Measurements from ENCODE around the gene TRABD2B.

TRABD2B gene

DNA sequence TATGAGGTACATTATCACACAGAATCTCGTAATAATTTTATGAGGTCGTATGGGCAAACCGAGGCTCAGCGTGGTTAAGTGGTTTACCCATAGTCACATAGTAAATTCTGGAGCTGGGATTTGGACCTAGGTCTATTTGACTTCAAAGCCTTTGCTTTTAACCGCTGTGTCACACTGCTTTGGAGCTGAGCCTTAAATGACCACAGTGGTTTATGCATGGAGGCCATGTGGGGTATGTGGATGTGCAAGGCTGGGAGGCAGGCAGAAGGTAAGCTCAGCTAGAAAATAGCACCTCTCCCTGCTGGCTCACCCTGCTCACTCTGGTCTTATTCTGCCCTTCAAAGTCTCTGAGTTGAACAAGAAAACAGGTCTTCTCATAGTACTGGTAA is 269.5 kb downstream of the TRABD2B start:
- TF ChIP-seq CTCF (conservative IDR thresholded peaks at IDR 0.05): no peak
- H3K27ac ChIP-seq: no peak overlapping the region

DNA sequence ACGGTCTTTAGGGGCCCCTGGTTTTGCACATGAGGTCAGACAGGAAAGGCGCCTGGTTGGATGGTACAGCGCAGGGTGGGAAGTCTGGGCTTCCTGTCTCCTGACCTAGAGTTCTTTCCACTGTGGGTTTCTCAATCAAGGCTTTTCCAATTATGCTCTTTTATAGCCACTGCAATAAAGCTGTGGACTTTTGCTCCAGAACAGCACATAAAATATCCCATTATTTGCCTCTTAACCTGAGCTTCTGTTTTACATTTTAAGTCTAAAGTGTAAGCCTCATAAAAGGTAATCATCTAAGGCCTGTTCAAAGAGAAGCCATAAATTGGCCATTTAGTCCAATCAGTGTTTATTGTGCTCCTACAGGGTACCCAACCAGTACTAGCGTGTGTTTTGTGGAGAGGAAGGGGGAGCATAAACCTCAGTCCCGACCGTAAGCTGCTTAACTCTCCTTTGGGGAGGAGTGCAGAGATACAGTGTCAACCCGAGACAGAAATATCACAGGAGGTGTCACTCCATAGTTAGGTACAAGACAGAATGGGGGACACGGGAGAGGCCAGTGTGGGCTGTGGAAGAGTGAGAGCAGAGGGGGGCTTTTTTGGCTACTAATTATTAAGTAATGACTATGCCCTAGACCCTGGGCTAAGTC is 270.0 kb downstream of the TRABD2B start:
- no peak for TF ChIP-seq CTCF (conservative IDR thresholded peaks at IDR 0.05)
- H3K27ac ChIP-seq: no peak overlapping the region

- TF ChIP-seq CTCF (conservative IDR thresholded peaks at IDR 0.05): peak; percentile 94
These were observed 271.0 kb downstream of the TRABD2B start for GRCh38 chr1:47725992-47726855.

DNA sequence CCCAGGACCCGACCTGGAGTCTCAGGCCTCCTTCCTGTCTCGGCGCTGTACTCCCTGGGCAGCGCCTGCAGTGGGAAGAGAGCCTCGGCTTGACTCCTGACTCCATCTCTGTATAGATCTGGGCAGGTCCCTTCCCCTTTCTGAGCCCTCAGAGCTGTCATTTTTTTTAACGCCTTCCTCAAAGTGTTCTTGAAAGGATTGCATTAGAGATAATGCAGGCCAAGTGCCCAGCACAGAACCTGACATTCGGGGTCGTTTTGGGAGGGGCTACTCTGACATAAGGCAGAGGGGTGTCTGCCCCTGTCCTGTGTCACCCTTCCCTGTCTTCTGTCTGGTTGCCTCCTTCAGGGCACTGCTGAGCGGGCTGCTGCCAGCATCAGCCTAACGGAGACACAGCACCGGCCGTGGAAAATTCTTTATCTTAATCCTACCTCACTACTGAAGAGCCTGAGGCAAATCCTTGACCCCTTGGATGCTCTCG is 271.6 kb downstream of the TRABD2B start:
- no peak overlapping the region for H3K27ac ChIP-seq
- TF ChIP-seq CTCF (conservative IDR thresholded peaks at IDR 0.05): no peak

More at GRCh38 chr1:47725992-47726855, 271.0 kb downstream of the TRABD2B start:
- H3K27ac ChIP-seq: no peak overlapping the region

GRCh38 chr1:47725000-47725473 is 272.1 kb downstream of the TRABD2B start:
- TF ChIP-seq CTCF (conservative IDR thresholded peaks at IDR 0.05): peak; percentile 50
- no peak overlapping the region for H3K27ac ChIP-seq

GRCh38 chr1:47724432-47724999 is 272.7 kb downstream of the TRABD2B start:
- H3K27ac ChIP-seq: no peak overlapping the region
- no peak for TF ChIP-seq CTCF (conservative IDR thresholded peaks at IDR 0.05)

Measured in VCaP (cell line).